CD4-positive, alpha-beta T cell treated with Interleukin-4 for 4 hours (primary cell): ENCODE measurements around the gene IL17RD.

Experiments used
- DNase-seq: peaks from one replicate; pipeline ENCODE4 v3.0.0-alpha.2; 2020

The IL17RD gene

DNA sequence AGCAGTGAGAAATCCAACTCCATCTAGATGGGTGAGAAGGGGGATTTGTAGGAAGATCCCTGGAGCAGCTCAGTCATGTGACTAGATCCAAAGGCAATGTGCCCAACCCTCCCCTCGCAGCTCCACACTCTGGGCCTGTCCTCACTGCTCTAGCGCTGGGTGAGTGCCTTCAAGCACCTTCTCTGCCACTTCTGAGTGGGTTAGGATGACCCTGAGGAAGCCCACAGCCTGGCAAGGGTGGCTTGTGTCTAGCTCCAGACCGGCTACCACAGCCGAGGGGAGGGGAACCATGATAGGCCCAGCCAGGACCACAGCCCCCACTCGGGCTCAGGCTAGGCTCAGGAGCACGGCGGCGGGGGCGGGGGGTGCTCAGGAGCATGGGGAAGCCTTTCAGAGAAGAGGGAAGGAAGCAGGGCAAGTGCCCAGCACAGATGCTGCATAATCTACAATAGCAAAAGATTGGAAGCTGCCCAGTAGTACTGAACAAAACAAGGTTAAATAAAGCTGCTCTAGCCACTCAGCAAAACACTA, 103.0 kb downstream of the IL17RD start:
- DNase-seq: no peak

DNA sequence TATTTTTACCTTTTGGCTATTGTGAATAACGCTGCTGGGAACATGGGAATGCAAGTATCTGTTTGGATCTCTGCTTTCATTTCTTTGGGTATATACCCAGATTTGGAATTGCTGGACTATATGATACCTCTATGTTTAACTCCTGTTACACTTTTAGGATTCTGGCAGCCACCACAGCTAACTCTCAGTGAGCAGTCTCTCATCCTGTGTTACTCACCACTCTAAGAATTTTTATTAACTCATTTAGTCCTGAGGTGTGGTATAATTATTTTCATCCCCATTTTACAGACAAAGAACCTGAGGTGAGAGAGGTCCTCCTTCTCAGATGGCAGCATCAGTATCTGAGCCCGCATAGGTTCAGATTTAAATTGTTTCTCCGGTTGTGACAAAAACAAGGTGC, 103.6 kb downstream of the IL17RD start:
- no peak for DNase-seq

DNA sequence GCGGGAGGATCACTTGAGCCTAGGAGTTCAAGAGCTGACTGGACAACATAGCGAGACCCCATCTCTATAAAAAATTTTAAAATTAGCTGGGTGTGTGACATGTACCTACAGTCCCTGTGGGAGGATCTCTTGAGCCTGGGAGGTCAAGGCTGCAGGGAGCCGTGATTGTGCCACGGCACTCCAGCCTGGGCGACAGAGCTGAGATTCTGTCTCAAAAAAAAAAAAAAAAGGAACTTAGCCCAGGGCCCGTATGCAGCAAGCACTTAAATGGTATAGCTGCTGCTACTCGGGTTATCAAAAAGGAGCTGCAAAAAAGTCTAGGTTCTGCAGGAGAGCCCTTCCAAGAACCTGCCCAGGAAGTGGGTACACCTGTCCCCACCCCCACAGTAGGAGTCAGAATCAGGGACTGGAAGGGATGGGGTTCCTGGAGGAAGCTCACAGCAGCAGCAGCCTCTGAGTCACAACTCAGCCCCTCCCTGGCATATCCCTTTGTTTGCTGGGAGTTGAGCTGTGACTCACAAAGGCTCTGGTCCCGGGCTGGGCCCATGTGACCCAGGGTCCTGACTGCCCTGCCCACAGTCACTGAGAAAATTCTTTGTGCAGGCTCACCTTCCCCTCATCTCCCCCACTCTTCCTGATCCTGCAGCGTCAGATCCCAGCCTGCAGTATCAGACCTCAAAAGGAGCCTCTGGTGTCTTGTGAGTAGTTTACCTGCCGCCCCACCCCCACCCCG, 104.9 kb downstream of the IL17RD start, which contains the start of gene SPATA12:
TSS of gene SPATA12 (plus strand) at position 576 of the 733 bp plus-strand sequence. CDS start 13,031 bp downstream, outside the sequence.
- DNase-seq: no peak

DNA sequence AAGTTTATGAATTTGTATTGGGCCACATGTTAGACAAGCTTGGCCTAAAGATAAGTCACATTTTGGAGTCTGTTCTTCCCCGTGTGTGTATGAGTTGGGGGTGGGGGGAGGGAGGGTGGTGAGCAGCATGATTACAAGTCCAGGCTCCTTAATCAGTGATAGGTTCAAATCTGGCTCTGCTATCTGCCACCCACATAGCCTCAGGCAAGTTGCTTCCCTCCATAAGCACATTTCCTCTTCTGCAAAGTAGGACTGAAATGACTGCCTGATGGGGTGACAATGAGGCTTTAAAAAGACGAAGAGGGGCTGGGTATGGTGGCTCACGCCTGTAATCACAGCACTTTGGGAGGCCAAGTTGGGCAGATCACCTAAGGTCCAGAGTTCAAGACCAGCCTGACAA, 105.7 kb downstream of the IL17RD start:
- no peak for DNase-seq

DNA sequence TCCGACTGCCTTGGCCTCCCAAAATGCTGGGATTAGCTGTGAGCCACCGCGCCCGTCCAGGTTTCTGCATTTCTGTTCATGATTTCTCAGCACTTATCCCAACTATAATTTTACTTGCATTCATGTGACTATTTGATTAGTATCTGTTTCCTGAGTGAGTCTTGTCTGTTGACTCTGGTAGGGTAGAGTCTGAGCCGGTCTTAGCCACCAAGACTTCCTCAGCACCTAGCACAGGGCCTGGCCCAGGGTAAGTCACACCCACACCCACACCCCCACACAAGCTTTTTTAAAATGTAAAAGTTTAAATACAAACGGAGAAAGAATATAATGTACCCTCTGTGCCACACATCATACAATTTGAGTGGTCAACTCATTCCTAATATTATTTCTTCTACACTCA, 107.8 kb downstream of the IL17RD start:
- DNase-seq: no peak

DNA sequence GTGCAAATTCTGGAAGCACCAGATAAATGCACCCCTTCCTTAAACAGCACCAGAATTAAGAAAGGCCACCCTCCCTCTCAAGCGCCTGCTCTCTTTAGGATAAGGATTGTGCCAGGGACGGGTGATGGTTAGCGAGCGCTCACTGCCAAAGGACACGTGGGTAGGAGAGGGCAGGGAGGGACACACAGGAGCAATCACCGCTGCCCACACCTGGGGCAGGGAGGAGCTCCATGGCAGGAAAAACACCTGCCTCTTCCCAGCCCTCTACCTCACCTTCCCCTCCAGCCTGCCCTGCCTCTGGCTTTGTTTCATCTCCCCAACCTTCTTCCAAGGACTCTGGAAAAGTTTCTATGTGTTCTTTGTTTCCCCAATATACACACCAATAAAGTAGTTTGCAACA, 112.0 kb downstream of the IL17RD start:
- DNase-seq: no peak

DNA sequence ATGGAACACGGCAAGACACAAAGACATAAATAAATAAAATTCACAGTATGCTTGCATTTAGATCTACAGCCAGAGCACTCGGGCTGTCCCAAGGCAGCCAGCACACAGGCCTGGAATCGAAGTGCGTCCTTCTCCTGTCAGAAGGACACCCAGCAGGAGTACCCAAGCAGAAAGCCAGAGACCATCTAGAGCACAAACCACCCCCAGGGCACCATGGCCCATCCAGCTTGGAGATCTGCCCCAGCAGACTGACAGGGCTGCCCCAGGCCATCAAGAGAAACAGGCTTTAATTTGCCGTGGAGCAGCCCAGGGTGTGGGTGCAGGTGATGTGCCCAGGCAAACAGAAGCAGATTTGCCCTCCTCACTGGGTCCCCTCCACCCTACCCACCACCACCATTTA, 112.5 kb downstream of the IL17RD start:
- no peak for DNase-seq

DNA sequence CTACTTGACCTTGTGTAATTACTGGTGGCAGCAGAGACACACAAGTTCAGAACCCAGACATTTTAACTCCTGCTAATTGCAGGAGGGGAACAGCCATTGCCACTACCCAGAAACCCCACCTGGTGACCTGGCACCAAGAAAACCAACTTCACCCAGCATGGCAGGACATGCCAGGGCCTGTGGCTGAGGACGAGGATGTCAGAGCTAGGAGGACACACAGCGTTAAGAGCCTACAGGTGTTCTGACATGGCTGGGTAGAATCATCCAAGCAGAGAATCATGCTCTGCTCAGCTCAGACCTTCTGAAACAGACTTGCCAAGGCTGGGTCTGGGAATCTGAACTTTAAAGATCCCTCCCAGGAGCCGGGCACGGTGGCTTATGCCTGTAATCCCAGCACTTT, 116.4 kb downstream of the IL17RD start:
- DNase-seq: no peak

DNA sequence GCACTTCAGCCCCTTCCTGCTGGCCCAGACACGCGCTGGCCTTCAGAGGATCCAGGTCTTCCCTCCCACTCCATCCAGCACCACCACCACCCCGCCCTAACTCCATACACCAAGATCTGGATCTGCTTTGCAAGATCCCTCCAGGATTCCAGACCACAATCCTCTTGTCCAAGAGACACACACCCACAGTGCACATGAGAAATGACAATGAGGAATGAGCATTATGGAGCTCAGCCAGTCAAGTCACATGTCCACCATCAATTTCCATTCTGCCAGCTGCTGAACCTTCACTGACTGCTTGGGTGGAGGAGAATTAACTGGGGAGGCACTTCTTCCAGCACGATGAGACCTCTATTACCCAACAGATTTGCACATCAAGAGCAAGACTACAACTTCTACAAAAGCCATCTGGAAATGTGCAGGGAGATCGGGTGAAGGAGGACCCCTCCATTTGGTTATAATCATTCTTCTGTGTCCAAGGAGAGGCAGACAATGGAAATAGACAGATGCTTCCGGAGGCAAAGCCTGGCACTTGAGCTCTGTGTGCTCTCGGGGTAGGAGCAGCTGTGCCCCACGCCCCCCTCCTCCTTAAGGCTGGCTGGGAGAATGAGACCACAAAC, 117.0 kb downstream of the IL17RD start:
- DNase-seq: no peak

DNA sequence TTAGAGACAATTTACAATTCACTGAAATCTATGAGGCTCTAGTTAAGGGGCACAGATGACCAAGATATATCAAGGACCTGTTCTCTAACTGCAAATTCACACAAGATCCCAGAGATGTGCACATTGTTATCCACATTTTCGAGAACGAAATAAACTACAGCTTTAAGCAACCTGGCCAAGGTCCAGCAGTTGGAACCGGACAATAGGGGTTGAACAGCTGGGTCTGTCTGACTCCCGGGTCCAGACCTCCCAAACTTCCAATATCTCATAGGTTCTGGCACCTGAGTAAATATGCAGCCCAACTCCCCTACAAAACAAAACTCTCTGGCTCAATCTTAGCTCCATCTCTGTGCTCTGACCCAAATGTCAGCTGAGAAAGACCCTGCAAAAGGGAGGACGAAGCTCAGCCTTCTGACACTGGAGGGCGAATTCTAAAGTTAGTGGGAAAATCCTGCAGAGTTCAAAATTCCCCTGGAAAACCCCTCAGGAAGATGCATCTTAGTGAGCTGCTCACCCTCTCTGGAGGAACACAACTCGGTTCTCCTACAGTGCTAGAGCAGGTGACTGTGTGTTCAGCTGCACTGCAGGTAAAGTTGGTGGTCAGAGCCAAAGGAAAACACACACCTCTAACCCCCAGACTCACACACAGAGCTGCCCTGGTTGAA, 118.9 kb downstream of the IL17RD start:
- no peak for DNase-seq

DNA sequence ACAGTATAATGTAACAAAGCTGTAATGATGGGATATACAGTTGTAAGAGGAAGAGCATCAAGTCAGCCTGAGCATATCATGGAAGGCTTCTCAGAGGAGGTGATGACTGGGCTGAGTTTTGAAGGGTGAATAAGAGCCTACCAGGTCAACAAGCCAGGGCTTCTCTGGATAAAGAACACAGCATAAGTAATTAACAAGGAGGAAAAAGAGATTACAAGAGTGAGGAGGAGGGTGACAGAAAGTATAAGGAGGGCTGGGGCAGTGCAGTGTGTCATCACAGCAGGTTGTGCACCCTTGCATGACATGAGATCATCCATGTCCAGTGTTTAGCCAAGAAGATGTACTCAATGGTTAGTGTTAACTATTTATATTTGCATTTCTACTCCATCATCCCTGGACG, 121.6 kb downstream of the IL17RD start:
- DNase-seq: no peak

DNA sequence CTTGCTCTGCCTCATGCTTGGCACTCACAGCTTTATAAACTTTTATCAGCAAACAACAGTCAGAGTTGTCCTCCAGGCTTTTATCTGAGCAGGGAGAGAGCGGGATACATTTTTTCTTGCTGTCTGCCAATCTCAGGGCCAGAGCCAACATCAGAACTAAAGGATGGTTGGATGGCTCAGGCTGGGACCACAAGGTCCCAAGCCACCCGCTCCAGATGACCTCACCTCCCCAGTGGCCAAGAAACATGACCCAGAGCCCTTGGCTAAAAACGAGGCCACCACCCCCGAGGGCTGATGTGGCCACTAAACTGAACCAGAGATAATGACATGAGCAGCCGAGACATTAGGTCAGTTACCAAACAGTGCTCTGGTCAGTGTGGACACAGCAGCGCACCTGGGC, 123.5 kb downstream of the IL17RD start:
- no peak for DNase-seq
